Measurements from ENCODE around the gene DBP.
"Not testable (repeated sequence)": the region's sequence is repeated elsewhere in the genome, so short reads cannot be mapped to it uniquely, and the experiment has no call there.

DBP gene

DNA sequence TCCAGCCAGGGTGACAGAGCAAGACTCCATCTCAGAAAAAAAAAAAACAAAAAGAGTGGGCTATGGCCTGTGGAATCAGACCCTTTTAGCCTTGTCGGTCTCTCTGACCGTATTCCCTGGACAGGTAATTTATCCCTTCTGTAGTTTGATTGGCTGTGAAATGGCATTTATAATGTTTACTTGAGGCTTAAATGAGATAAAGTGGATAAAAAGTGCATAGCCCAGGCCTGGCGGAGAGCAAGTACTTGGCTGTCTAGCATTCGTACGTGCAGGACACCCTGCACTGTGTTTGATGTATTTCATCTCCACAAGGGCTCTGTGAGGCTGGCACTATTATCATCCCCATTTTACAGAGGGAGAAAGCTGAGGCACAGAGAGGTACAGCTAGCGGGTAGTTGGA is 28.6 kb upstream of the DBP start:
- no peak overlapping the region for H3K4me3 ChIP-seq (replicated peaks; ENCODE audit: low read depth, low read length)
- TF ChIP-seq, protein P1, sequence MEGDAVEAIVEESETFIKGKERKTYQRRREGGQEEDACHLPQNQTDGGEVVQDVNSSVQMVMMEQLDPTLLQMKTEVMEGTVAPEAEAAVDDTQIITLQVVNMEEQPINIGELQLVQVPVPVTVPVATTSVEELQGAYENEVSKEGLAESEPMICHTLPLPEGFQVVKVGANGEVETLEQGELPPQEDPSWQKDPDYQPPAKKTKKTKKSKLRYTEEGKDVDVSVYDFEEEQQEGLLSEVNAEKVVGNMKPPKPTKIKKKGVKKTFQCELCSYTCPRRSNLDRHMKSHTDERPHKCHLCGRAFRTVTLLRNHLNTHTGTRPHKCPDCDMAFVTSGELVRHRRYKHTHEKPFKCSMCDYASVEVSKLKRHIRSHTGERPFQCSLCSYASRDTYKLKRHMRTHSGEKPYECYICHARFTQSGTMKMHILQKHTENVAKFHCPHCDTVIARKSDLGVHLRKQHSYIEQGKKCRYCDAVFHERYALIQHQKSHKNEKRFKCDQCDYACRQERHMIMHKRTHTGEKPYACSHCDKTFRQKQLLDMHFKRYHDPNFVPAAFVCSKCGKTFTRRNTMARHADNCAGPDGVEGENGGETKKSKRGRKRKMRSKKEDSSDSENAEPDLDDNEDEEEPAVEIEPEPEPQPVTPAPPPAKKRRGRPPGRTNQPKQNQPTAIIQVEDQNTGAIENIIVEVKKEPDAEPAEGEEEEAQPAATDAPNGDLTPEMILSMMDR (IDR thresholded peaks at IDR 0.05; ENCODE audit: low read length, missing control alignments) = no peak
- no peak for DNase-seq (ENCODE audit: low read depth)

GRCh38 chr19:48664476-48664875 is 27.3 kb upstream of the DBP start:
- DNase-seq (ENCODE audit: low read depth) = no peak
- H3K4me3 ChIP-seq (replicated peaks; ENCODE audit: low read depth, low read length) = no peak overlapping the region
- TF ChIP-seq, protein P1 (IDR thresholded peaks at IDR 0.05; ENCODE audit: low read length, missing control alignments) = no peak

DNA sequence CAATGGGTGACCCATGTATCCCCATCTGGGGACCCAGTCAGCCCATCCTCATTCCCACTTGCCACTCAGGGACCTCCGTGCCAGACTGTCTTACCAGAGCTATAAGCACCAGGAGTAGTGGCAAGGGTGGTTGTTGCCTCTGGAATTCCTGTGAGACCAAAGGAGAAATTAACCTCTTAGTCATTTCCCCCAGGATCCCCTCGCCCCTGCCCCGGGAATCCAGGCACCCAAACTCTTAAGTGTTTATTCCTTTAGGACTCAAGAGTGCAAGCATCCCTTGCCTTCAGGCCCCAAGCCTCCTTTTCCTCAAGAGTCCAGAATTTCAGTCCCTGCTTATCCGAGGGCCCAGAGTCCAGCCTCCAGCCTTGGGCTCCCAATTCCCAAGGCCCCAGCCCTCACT is 26.5 kb upstream of the DBP start:
- no peak for DNase-seq (ENCODE audit: low read depth)

GRCh38 chr19:48661711-48662090 is 24.5 kb upstream of the DBP start:
- no peak overlapping the region for H3K4me3 ChIP-seq (replicated peaks; ENCODE audit: low read depth, low read length)
- TF ChIP-seq, protein P1 (IDR thresholded peaks at IDR 0.05; ENCODE audit: low read length, missing control alignments) = no peak

More for the DNA sequence above, 26.5 kb upstream of the DBP start:
- no peak overlapping the region for H3K4me3 ChIP-seq (replicated peaks; ENCODE audit: low read depth, low read length)
- TF ChIP-seq, protein P1 (IDR thresholded peaks at IDR 0.05; ENCODE audit: low read length, missing control alignments) = no peak

DNA sequence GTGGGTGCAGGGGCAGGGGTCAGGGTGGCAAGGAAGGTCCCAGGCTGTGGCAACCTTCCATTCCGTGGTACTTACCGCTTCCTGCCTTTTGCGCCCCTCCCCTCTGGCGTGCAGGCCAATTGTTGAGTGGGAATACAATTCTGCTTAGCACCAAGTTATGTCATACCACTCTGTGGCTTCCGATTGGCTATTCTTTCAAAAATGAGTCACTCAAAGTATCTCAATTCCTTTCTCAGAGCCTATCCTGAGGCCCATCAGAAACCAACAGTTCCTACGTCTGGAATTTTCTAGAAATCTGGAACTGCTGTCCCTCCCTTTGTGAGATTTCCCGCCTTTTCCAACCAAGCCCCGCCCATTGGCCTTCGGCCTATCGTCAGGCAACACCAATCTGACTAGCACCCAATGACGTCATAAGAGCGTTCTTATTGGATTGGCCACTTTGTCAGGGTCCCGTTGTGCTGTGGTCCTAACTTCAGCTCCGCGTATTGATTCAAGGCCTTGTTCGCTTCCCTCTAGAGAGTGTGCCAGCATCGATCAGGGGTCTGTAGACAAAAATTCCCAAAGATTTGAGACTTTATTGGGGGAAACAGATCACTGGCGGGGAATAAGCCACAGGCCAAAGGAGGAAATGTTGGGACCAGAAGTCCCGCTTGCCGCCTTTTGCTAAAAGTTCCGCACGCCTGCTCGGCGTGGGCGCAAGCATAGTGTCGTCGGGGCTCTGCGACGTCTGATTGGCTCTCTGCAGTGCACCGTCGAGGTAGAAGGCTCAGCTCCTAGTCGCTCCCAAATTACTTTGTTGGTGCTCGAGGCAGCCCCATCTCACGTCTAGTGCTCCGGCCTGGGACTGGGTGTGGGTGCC is 23.9 kb upstream of the DBP start:
- peak; percentile 92 for DNase-seq (ENCODE audit: low read depth)
- TF ChIP-seq, protein P1 (IDR thresholded peaks at IDR 0.05; ENCODE audit: low read length, missing control alignments) = no peak
- no peak overlapping the region for H3K4me3 ChIP-seq (replicated peaks; ENCODE audit: low read depth, low read length)

More at GRCh38 chr19:48661711-48662090, 24.5 kb upstream of the DBP start:
- DNase-seq (ENCODE audit: low read depth) = no peak

- peak; percentile 41 for DNase-seq (ENCODE audit: low read depth)
- TF ChIP-seq, protein P1 (IDR thresholded peaks at IDR 0.05; ENCODE audit: low read length, missing control alignments) = no peak
- H3K4me3 ChIP-seq (replicated peaks; ENCODE audit: low read depth, low read length) = no peak overlapping the region
Observed at GRCh38 chr19:48659768-48660167, 22.6 kb upstream of the DBP start.

DNA sequence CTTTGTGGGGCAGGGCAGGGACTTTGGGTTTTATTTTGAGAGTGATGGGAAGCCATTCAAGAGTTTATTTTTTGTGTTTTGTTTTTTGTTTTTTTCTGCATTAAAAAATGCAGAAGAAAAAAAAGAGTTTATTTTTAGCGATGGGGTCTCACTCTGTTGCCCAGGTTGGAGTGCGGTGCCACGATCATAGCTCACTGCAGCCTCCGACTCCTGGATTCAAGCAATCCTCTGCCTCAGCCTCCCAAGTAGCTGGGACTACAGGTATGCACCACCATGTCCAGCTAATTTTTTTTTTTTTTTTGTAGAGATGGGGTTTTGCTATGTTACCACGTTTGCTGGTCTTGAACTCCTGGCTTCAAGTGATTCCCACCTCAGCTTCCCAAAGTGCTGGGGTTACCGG is 21.3 kb upstream of the DBP start:
- no peak for DNase-seq (ENCODE audit: low read depth)
- TF ChIP-seq, protein P1 (IDR thresholded peaks at IDR 0.05; ENCODE audit: low read length, missing control alignments) = no peak
- H3K4me3 ChIP-seq (replicated peaks; ENCODE audit: low read depth, low read length) = no peak overlapping the region

GRCh38 chr19:48657828-48658227 is 20.6 kb upstream of the DBP start:
- not testable (repeated sequence) for DNase-seq (ENCODE audit: low read depth); H3K4me3 ChIP-seq (replicated peaks; ENCODE audit: low read depth, low read length)
